MM.1S (cell line): Measurements from ENCODE around the gene RALA.

Experiments
- DNase-seq: peaks from one replicate; pipeline ENCODE4 v3.0.0-alpha.2; 2015
- H2AFZ ChIP-seq: fragments of 300-600 bp; sonication (generic); 2 replicates; pipeline ENCODE4 v1.6.0; 2016; ENCODE audit warnings: antibody characterized with exemption, low read length
- H3F3A ChIP-seq: fragments of 300-600 bp; sonication (generic); 2 replicates; pipeline ENCODE4 v1.6.1; 2016; ENCODE audit warnings: mild to moderate bottlenecking, antibody characterized with exemption, low read length, moderate library complexity, mixed read lengths; ENCODE audit not compliant: insufficient read depth
- H3K27ac ChIP-seq: fragments of 300-600 bp; sonication (generic); 2 replicates; pipeline ENCODE4 v1.5.1; 2016; ENCODE audit warnings: mild to moderate bottlenecking, low read length
- H3K27me3 ChIP-seq: fragments of 300-600 bp; sonication (generic); replicated peaks from 2 replicates; pipeline ENCODE4 v1.6.0; 2016; ENCODE audit warnings: low read length; ENCODE audit not compliant: insufficient read depth
- H3K36me3 ChIP-seq: fragments of 300-600 bp; sonication (generic); replicated peaks from 2 replicates; pipeline ENCODE4 v1.6.1; 2016; ENCODE audit warnings: mild to moderate bottlenecking, low read length, mixed read lengths; ENCODE audit not compliant: insufficient read depth
- H3K4me1 ChIP-seq: fragments of 300-600 bp; sonication (generic); 2 replicates; pipeline ENCODE4 v1.6.1; 2016; ENCODE audit warnings: low read length, mixed read lengths
- H3K4me2 ChIP-seq: fragments of 300-600 bp; sonication (generic); 2 replicates; pipeline ENCODE4 v1.6.0; 2016; ENCODE audit warnings: low read depth, low read length
- H3K4me3 ChIP-seq: fragments of 300-600 bp; sonication (generic); 2 replicates; pipeline ENCODE4 v1.5.1; 2016; ENCODE audit warnings: low read length, mixed read lengths
- H3K79me2 ChIP-seq: fragments of 300-600 bp; sonication (generic); 2 replicates; pipeline ENCODE4 v1.6.1; 2016; ENCODE audit warnings: mixed run types, low read length, mixed read lengths
- H3K9ac ChIP-seq: fragments of 300-600 bp; sonication (generic); 2 replicates; pipeline ENCODE4 v1.6.1; 2016; ENCODE audit warnings: low read length, mixed read lengths
- H3K9me2 ChIP-seq: fragments of 300-600 bp; sonication (generic); replicated peaks from 2 replicates; pipeline ENCODE4 v1.6.1; 2016; ENCODE audit warnings: mild to moderate bottlenecking, low read length, mixed read lengths; ENCODE audit not compliant: insufficient read depth
- H3K9me3 ChIP-seq: fragments of 300-600 bp; sonication (generic); replicated peaks from 2 replicates; pipeline ENCODE4 v1.6.1; 2016; ENCODE audit warnings: mild to moderate bottlenecking, low read length, mixed read lengths; ENCODE audit not compliant: insufficient read depth
- H4K20me1 ChIP-seq: fragments of 300-600 bp; sonication (generic); 2 replicates; pipeline ENCODE4 v1.6.1; 2016; ENCODE audit warnings: mild to moderate bottlenecking, low read length, moderate library complexity, mixed read lengths; ENCODE audit not compliant: insufficient read depth
- EZH2 ChIP-seq: fragments of 300-600 bp; sonication (generic); optimal IDR thresholded peaks from 2 replicates; pipeline ENCODE3; 2017; ENCODE audit warnings: low read depth, mild to moderate bottlenecking, antibody characterized with exemption, low read length, mixed read lengths
- EZH2phosphoT487 ChIP-seq: fragments of 300-600 bp; sonication (generic); IDR thresholded peaks from 2 replicates; pipeline ENCODE4 v1.6.1; 2018; ENCODE audit warnings: antibody characterized with exemption, low read length
- TF ChIP-seq, protein P1 (sequence below): fragments of 300-600 bp; sonication (generic); IDR thresholded peaks from 2 replicates; pipeline ENCODE4 v1.5.1; 2016; ENCODE audit warnings: antibody characterized with exemption, low read length, mixed read lengths

The RALA gene

GRCh38 chr7:39670052-39670451, 46.7 kb downstream of the RALA start:
- Histone ChIP-seq H3K9me3 (no peaks in the 10 kb centered on the region), H3K9ac (no peak overlapping the region), H3K4me1 (peaks cover 4% of the 10 kb centered on the region; the same call in 1 of the 2 replicates), H3K9me2 (no peaks in the 10 kb centered on the region), H3F3A (no peaks in the 10 kb centered on the region), H3K27ac (no peak overlapping the region), H2AFZ (no peak overlapping the region), H3K4me3 (no peak overlapping the region), H3K4me2 (no peak overlapping the region), H3K36me3 (no peaks in the 10 kb centered on the region), H4K20me1 (no peaks in the 10 kb centered on the region), H3K79me2 (peaks cover 3% of the 10 kb centered on the region; the same call in 1 of the 2 replicates), H3K27me3 (no peaks in the 10 kb centered on the region)
- TF ChIP-seq EZH2 (no peak), EZH2phosphoT487 (no peak)
- TF ChIP-seq, protein P1, sequence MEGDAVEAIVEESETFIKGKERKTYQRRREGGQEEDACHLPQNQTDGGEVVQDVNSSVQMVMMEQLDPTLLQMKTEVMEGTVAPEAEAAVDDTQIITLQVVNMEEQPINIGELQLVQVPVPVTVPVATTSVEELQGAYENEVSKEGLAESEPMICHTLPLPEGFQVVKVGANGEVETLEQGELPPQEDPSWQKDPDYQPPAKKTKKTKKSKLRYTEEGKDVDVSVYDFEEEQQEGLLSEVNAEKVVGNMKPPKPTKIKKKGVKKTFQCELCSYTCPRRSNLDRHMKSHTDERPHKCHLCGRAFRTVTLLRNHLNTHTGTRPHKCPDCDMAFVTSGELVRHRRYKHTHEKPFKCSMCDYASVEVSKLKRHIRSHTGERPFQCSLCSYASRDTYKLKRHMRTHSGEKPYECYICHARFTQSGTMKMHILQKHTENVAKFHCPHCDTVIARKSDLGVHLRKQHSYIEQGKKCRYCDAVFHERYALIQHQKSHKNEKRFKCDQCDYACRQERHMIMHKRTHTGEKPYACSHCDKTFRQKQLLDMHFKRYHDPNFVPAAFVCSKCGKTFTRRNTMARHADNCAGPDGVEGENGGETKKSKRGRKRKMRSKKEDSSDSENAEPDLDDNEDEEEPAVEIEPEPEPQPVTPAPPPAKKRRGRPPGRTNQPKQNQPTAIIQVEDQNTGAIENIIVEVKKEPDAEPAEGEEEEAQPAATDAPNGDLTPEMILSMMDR: no peak
- DNase-seq: no peak

DNA sequence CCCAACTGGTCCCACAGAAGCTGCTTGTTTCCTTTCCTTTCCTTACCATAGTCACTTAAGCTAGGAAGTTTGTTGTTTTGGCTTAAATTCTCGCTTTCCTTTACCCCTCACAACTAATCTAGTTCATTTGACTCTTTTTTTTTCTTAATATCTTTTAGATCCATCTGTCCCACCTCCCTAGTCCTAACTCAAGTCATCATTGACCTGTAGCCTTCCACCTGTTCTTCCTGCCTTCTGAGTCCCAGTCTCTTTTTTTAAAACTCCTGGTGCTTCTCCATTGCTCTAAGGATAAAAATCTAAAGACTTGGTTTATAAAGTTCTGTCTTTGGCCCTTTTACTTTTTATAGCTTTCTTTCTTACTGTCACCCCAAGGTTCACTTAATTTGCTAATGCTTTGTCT, 47.6 kb downstream of the RALA start:
- Histone ChIP-seq H4K20me1 (no peaks in the 10 kb centered on the region), H3K27me3 (no peaks in the 10 kb centered on the region), H3K9me2 (no peaks in the 10 kb centered on the region), H3K79me2 (peaks cover 8% of the 10 kb centered on the region; the same call in 1 of the 2 replicates), H3K4me2 (no peak overlapping the region), H3K4me3 (no peak overlapping the region), H3F3A (no peaks in the 10 kb centered on the region), H2AFZ (no peak overlapping the region), H3K27ac (no peak overlapping the region), H3K4me1 (peaks cover 4% of the 10 kb centered on the region; the same call in 1 of the 2 replicates), H3K9ac (no peak overlapping the region), H3K36me3 (no peaks in the 10 kb centered on the region), H3K9me3 (no peaks in the 10 kb centered on the region)
- TF ChIP-seq, protein P1: no peak
- TF ChIP-seq EZH2: no peak
- no peak for TF ChIP-seq EZH2phosphoT487
- no peak for DNase-seq

DNA sequence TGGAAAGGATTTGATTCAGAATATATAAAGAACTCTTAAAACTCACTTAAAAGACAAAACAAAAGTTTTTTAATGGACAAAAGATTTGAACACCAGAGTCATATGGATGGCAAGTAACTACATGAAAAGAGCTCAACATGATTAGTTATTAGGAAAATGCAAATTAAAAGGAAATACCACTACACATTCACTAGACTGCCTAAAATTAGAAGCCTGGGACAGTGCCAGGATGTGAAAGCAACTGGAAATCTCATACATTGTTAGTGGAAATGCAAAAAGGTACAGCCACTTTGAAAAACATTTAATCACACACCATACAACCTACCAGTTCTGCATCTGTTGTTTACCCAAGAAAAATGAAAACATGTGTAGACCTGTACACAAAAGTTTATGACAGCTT, 48.8 kb downstream of the RALA start:
- no peaks in the 10 kb centered on the region for H3K27me3 ChIP-seq
- DNase-seq: no peak
- H3K4me1 ChIP-seq: peaks cover 4% of the 10 kb centered on the region; the same call in 1 of the 2 replicates
- no peaks in the 10 kb centered on the region for H3K36me3 ChIP-seq
- TF ChIP-seq, protein P1: no peak
- TF ChIP-seq EZH2: no peak
- no peak for TF ChIP-seq EZH2phosphoT487
- no peak overlapping the region for H3K27ac ChIP-seq
- H3K4me3 ChIP-seq: no peak overlapping the region
- H3K79me2 ChIP-seq: peaks cover 18% of the 10 kb centered on the region; the same call in 1 of the 2 replicates
- H3K9me3 ChIP-seq: no peaks in the 10 kb centered on the region
- H3K9me2 ChIP-seq: no peaks in the 10 kb centered on the region
- H3K9ac ChIP-seq: no peak overlapping the region
- no peak overlapping the region for H2AFZ ChIP-seq
- H4K20me1 ChIP-seq: no peaks in the 10 kb centered on the region
- no peak overlapping the region for H3K4me2 ChIP-seq
- no peaks in the 10 kb centered on the region for H3F3A ChIP-seq
